AG08396 (cell line): Measurements from ENCODE around the gene PRRC2B.
A peak's percentile ranks its signal among the peaks of the same experiment; 100 is the strongest.
"Not testable (repeated sequence)": the region's sequence is repeated elsewhere in the genome, so short reads cannot be mapped to it uniquely, and the experiment has no call there.

Source experiments
- DNase-seq: peaks from one replicate; pipeline ENCODE4 v3.0.0; 2012; ENCODE audit warnings: low spot score, mixed read lengths

The PRRC2B gene

GRCh38 chr9:131387394-131387793, 6.5 kb upstream of the PRRC2B start:
- DNase-seq = no peak

GRCh38 chr9:131391020-131391419, 2.9 kb upstream of the PRRC2B start:
- no peak for DNase-seq

DNA sequence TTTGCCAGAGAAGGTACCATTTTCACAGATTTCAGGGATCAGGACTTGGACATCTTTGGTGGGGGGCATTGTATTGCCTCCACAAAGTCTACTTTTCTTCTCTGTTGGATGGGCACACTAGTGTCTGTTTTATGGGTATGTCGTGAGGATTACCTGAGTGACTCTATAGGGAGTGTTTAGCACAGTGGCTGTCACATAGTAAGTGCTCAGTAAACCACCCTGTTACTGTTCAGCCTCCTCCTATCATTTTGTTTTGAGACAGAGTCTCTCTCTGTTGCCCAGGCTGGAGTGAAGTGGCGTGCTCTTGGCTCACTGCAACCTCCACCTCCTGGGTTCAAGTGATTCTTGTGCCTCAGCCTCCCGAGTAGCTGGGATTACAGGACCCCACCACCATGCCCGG, 2.4 kb upstream of the PRRC2B start:
- no peak for DNase-seq

DNA sequence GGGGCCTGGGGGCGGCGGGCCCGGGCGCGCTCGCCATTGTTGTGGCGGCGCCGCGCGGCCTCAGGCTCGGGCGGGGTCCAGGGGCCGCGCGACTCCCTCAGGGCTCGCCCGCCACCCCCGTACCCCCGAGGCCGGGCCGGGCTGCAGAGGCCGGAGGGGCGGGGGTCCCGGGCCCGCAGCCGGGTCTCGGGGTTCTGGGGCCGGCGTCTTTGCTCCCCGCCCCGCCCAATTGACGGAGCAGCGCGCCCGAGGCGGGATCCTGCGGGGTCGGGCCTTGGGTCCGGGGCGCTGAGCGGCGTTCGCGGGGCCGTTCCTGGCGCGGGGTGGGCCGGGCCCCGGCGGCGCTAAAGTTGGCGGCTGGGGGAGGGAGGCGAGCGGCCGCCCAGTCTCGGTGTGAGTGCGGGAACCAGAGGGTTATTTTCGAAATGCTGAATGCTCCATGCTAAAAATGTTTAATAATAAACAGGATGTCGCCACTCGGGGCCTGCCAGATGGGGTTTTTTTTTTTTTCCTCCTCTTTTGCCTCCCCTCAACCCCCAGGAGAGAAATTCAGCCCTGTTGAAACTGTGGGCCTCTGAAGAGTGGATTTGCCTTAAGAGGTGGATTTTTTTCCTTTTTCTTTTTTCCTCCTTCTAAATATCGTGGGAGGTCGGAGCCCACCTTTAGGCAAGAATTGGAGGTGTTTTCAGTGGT, 724 bp downstream of the PRRC2B start:
- peak; percentile 76 for DNase-seq

GRCh38 chr9:131395157-131396098, 1.5 kb downstream of the PRRC2B start:
- DNase-seq = peak; percentile 36

- not testable (repeated sequence) for DNase-seq
Observed at GRCh38 chr9:131396099-131396479, 2.2 kb downstream of the PRRC2B start.

DNA sequence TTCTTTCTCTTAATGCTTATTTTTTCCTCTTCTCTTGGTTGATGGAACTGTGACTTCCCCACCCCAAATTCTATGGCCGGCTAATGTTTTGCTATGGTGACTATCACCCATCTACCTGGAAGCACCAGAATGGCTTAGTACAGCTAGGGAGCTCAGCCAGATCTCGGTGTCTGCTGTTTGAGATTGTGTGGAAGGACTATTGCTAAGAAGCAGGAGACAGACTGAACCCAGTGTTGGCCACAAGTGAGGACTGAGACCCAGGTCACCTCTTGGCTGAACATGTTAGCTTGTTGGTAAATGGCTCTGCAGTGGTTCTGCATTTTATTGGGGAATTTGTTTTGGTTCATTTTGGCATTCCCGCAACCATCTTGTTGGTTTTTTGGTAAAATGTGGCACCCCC, 2.7 kb downstream of the PRRC2B start:
- DNase-seq = no peak

DNA sequence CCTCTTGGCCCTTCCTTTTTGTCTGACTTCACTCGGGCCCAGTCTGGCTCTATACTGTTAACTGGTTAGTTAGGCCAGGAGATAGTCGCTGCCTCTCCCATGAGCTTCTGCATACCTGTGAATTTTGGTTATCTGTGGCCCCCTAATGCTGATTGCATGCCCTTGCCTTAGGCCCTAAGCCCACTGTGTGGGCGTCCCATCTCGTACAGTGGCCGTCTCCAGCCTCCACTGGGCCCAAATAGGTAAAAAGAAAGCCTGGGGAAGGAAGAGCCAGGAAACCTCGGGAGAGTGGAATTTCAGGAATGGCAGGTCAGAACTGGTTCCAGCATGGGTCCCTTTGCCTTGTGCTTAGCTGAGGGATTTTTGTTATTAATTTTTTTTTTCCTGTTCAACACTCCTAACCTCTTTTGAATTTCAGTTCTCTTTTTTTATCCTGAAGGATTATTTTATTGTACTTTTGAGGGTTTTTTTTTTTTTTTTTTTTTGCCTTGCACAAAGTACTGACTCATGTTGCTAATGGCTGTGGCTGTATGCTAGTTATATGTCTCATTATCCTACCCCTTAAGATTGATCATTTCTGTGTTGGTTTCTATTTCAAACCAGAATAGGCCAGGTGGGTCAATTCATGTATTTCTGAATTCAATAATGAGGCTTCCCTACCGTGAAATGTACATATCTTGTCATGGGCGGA, 3.4 kb downstream of the PRRC2B start:
- no peak for DNase-seq

DNA sequence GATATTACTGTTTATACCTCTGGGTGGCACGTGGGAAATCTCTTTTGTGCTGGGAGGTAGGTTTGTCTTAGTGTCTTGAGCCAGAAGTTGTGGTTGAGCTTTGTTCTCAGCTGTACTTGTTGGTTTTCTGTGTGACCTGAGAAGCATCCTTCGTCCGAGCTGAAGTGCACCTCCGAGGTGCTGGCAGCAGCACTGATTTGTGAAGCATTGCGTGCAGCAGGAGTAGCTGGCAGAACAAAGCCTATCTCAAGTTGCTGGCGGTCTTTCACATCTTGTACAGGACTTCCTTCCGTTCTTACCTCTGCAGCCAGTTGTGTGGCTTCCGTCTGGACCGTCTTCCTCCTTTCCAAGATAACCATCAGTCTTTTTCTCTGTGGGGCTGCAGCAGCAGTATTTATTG, 4.3 kb downstream of the PRRC2B start:
- no peak for DNase-seq

GRCh38 chr9:131399972-131400371, 6.1 kb downstream of the PRRC2B start:
- no peak for DNase-seq

DNA sequence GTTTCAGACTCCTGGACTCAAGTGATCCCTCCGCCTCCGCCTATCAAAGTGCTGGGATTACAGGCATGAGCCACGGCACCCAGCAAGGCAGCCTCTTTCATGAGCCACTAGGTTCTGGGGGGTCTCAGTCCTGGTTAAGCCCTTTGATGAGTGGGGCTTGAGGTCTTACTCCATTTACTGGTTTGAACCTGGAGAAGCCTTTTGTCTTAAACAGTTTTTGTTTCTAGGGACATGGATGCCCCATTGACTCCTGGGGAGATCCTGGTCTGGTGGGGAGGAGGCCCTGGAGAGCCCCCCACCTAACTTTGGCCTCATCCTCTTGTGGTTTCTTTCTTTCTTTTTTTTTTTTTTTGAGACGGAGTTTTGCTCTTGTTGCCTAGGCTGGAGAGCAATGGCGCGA, 6.7 kb downstream of the PRRC2B start:
- no peak for DNase-seq

- DNase-seq = no peak
Observed at GRCh38 chr9:131402073-131402472, 8.2 kb downstream of the PRRC2B start.

GRCh38 chr9:131402738-131403492, 9.0 kb downstream of the PRRC2B start:
- DNase-seq = peak; percentile 85

- no peak for DNase-seq
Observed at GRCh38 chr9:131403493-131403773, 9.5 kb downstream of the PRRC2B start.

GRCh38 chr9:131404581-131404980, 10.7 kb downstream of the PRRC2B start:
- peak; percentile 27 for DNase-seq

GRCh38 chr9:131404987-131405386, 11.1 kb downstream of the PRRC2B start:
- DNase-seq = no peak

DNA sequence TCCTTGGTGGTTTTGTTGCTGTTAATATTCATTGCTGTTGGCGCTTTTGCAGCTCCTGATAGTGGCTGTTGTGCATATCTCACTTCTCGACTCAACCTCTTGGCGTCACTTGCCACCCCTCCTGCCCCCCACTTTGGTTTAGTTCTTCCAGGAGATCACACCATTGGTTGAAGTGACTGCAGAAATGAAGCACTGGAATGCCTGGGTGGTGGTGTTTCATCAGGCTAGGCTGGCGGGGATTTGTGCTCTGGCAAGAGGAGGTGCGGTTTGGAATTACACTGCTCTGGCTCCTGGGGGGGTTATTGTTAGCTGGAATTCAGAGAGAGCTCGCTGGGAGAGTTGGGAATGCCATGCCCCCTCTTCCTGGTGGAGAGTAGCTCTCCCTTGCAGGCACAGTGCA, 11.5 kb downstream of the PRRC2B start:
- DNase-seq = no peak

DNA sequence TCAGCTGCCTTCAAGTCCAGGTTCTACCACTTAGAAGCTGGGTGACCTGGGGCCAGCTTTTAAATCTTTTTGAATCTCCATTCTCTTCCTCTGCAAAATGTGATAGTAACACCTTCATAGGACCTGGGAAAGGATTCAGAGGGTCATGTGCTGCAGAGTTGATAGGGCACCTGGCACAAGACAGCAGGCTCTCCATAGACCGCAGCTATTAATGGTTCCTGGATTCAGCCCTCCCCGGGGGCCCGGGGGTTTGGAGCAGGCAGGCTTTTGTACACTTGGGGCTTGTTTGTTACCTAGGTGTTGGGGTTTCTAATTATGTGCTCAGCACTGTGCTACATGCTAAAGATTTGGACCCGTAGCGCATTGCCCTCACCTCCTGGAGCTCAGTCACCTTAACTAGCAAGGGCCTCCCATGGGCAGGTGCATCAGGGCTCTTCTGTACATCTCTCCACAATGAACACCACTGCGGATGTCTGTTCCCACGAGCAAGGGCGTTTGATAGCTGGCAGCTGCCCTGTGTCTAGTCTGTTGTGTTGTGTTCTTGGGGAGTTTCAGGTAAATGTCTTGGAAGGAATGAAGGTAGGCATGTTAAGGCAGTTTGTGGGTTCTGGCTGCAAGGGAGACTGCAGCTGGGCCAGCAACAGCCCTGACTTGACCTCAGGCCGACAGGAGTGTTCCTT, 12.1 kb downstream of the PRRC2B start:
- no peak for DNase-seq

DNA sequence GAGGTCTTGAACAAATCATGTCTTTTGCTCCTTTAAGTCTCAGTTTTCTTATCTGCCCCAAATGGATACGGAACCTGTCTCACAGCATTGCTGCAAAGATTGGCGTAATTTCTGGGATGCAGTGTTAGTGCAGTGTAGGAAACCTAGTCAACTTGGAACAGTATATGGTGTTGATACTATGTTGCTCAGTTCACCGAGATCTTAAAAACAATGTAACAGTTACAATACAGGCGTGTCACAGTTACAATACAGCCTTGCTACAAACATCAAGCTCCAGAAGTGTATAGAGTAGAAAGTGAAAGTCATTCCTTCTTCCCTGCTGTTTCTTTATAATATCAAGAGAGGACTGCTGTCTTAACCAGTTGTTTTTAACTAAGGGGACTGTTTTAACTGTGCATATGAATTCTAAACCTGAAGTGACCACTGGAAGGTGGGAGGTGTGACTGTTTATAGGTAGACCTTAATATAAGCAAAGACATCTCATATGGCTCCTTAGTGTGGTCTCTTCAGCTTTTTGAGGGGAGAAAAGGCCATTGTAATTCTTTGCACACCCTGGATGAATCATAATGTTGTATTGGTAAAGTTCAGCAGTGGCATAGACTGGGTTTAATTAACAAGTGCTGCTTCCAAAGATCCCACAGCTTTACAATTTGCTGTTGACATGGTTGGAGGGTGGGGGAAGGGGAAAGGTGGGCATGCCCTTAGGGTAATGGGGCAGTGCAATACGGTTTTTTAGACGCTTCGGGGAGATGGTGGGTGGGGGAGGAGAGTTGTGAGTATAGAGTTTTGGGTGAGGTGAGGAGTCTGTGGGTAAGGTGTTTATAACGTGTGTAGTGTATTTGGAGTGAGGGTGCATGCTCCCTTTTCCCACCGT, 12.9 kb downstream of the PRRC2B start:
- DNase-seq = no peak

GRCh38 chr9:131407717-131408195, 13.9 kb downstream of the PRRC2B start:
- DNase-seq = peak; percentile 64
